HEK293 (cell line): ENCODE data around the gene ATP8A2.
A peak's percentile ranks its signal among the peaks of the same experiment; 100 is the strongest.

Source experiments
- CTCF ChIA-PET: fragments of 350-600 bp; formaldehyde crosslinking; extraction: SDS; loops from one replicate; lab custom pipeline; 2021; ENCODE audit warnings: antibody characterized with exemption; lab: Yijun Ruan, JAX
- POLR2A ChIA-PET: fragments of 300-600 bp; formaldehyde crosslinking; extraction: SDS; loops from one replicate; lab custom pipeline; 2020; ENCODE audit warnings: antibody characterized with exemption, inconsistent platforms; lab: Yijun Ruan, JAX
- H3K27ac ChIP-seq: fragments of 200-500 bp; sonication (Bioruptor generic); 2 replicates; pipeline ENCODE4 v1.5.1; 2014; ENCODE audit warnings: low read depth, low read length, control low read depth, inconsistent platforms; ENCODE audit errors: extremely low read depth
- H3K36me3 ChIP-seq, 2 experiments: fragments of 200-500 bp in 1 of 2; sonication (Bioruptor generic) in 1 of 2; 1 replicate in 1 of 2; 2 replicates in 1 of 2; pipeline ENCODE4 v1.5.1; 2014 to 2017; ENCODE audit warnings: inconsistent platforms in 2 of 2, low read length in 2 of 2; ENCODE audit not compliant: control insufficient read depth in 2 of 2, insufficient read depth in 1 of 2
- H3K4me1 ChIP-seq: fragments of 200-500 bp; sonication (Bioruptor generic); 2 replicates; pipeline ENCODE4 v1.5.1; 2014; ENCODE audit warnings: mild to moderate bottlenecking, low read length, inconsistent platforms; ENCODE audit not compliant: control insufficient read depth, insufficient read depth
- H3K4me3 ChIP-seq: 2 replicates; pipeline ENCODE4 v1.5.1; 2011; ENCODE audit warnings: low read depth, mild to moderate bottlenecking, control low read depth, low read length, moderate library complexity
- H3K9me3 ChIP-seq: fragments of 200-500 bp; sonication (Bioruptor generic); 2 replicates; pipeline ENCODE4 v1.5.1; 2014; ENCODE audit warnings: low read depth, low read length, inconsistent platforms; ENCODE audit not compliant: control insufficient read depth, insufficient read depth
- HOXD13 ChIP-seq: sonication (generic); formaldehyde crosslinking; IDR thresholded peaks from 2 replicates; pipeline ENCODE4 v1.8.0; 2022; ENCODE audit warnings: missing genetic modification reagents, borderline replicate concordance
- PRDM2 ChIP-seq: fragments of 450-650 bp; formaldehyde crosslinking; IDR thresholded peaks from 2 replicates; pipeline ENCODE4 v1.5.1; 2016; ENCODE audit warnings: missing biosample characterization, missing genetic modification characterization, borderline replicate concordance
- TCF7L2 ChIP-seq: IDR thresholded peaks from 2 replicates; pipeline ENCODE4 v1.6.1; 2011; ENCODE audit warnings: low read depth, mild to moderate bottlenecking, inconsistent platforms, low read length, moderate library complexity, borderline replicate concordance
- TRIM28 ChIP-seq: IDR thresholded peaks from 2 replicates; pipeline ENCODE4 v1.6.1; 2011; ENCODE audit warnings: low read length, control low read depth, borderline replicate concordance
- ZIC2 ChIP-seq: fragments of 450-650 bp; formaldehyde crosslinking; IDR thresholded peaks from 2 replicates; pipeline ENCODE4 v1.5.1; 2016; ENCODE audit warnings: missing biosample characterization, missing genetic modification characterization
- ZNF112 ChIP-seq: fragments of 450-650 bp; formaldehyde crosslinking; IDR thresholded peaks from 2 replicates; pipeline ENCODE4 v1.5.0; 2017; ENCODE audit warnings: missing biosample characterization, missing genetic modification characterization
- ZNF121 ChIP-seq: fragments of 450-650 bp; formaldehyde crosslinking; IDR thresholded peaks from 2 replicates; pipeline ENCODE4 v1.5.1; 2016; ENCODE audit warnings: missing biosample characterization, missing genetic modification characterization
- ZNF174 ChIP-seq: fragments of 450-650 bp; formaldehyde crosslinking; IDR thresholded peaks from 2 replicates; pipeline ENCODE4 v1.5.0; 2017; ENCODE audit warnings: missing biosample characterization, mild to moderate bottlenecking, missing genetic modification characterization
- ZNF223 ChIP-seq: fragments of 450-650 bp; formaldehyde crosslinking; IDR thresholded peaks from 2 replicates; pipeline ENCODE4 v1.5.1; 2016; ENCODE audit warnings: missing biosample characterization, missing genetic modification characterization
- ZNF23 ChIP-seq: fragments of 450-650 bp; formaldehyde crosslinking; IDR thresholded peaks from 2 replicates; pipeline ENCODE4 v1.5.1; 2016; ENCODE audit warnings: missing biosample characterization, missing genetic modification characterization, borderline replicate concordance
- ZNF335 ChIP-seq: fragments of 450-650 bp; formaldehyde crosslinking; conservative IDR thresholded peaks from 2 replicates; pipeline ENCODE4 v1.5.1; 2016; ENCODE audit warnings: missing biosample characterization, missing genetic modification characterization
- ZNF473 ChIP-seq: fragments of 450-650 bp; formaldehyde crosslinking; IDR thresholded peaks from 2 replicates; pipeline ENCODE4 v1.5.1; 2017; ENCODE audit warnings: missing biosample characterization, missing genetic modification characterization
- ZNF48 ChIP-seq: fragments of 450-650 bp; formaldehyde crosslinking; IDR thresholded peaks from 2 replicates; pipeline ENCODE4 v1.5.1; 2016; ENCODE audit warnings: missing biosample characterization, missing genetic modification characterization
- ZNF549 ChIP-seq: fragments of 450-650 bp; IDR thresholded peaks from 2 replicates; pipeline ENCODE4 v1.5.1; 2018; ENCODE audit warnings: missing biosample characterization, missing genetic modification characterization, mild to moderate bottlenecking, inconsistent platforms, moderate library complexity
- ZNF624 ChIP-seq: fragments of 450-650 bp; formaldehyde crosslinking; IDR thresholded peaks from 2 replicates; pipeline ENCODE4 v1.5.1; 2017; ENCODE audit warnings: missing biosample characterization, missing genetic modification characterization
- ZNF677 ChIP-seq: fragments of 450-650 bp; IDR thresholded peaks from 2 replicates; pipeline ENCODE4 v1.5.0; 2018; ENCODE audit warnings: missing biosample characterization, mild to moderate bottlenecking, missing genetic modification characterization, moderate library complexity
- ZNF791 ChIP-seq: fragments of 450-650 bp; formaldehyde crosslinking; IDR thresholded peaks from 2 replicates; pipeline ENCODE4 v1.5.1; 2016; ENCODE audit warnings: missing biosample characterization, missing genetic modification characterization
- ZNF830 ChIP-seq: fragments of 450-650 bp; IDR thresholded peaks from 2 replicates; pipeline ENCODE4 v1.5.0; 2018; ENCODE audit warnings: missing biosample characterization, missing genetic modification characterization, low read depth, mild to moderate bottlenecking, moderate library complexity
- ZSCAN23 ChIP-seq: fragments of 450-650 bp; formaldehyde crosslinking; IDR thresholded peaks from 2 replicates; pipeline ENCODE4 v1.5.1; 2016; ENCODE audit warnings: missing biosample characterization, missing genetic modification characterization
- TF ChIP-seq, protein P1 (sequence below): sonication (generic); formaldehyde crosslinking; IDR thresholded peaks from 2 replicates; pipeline ENCODE4 v1.8.1; 2022; ENCODE audit warnings: mild to moderate bottlenecking, moderate library complexity, missing genetic modification reagents
- TF ChIP-seq, protein P2 (sequence below): fragments of 450-650 bp; formaldehyde crosslinking; IDR thresholded peaks from 2 replicates; pipeline ENCODE4 v1.5.1; 2017; ENCODE audit warnings: missing biosample characterization, mild to moderate bottlenecking, missing genetic modification characterization, moderate library complexity
- TF ChIP-seq, protein P3 (sequence below): fragments of 450-650 bp; formaldehyde crosslinking; IDR thresholded peaks from 2 replicates; pipeline ENCODE4 v1.5.1; 2016; ENCODE audit warnings: missing biosample characterization, missing genetic modification characterization
- TF ChIP-seq, protein P4 (sequence below): fragments of 450-650 bp; formaldehyde crosslinking; IDR thresholded peaks from 2 replicates; pipeline ENCODE4 v1.5.0; 2017; ENCODE audit warnings: missing biosample characterization, missing genetic modification characterization, borderline replicate concordance

ATP8A2 gene

DNA sequence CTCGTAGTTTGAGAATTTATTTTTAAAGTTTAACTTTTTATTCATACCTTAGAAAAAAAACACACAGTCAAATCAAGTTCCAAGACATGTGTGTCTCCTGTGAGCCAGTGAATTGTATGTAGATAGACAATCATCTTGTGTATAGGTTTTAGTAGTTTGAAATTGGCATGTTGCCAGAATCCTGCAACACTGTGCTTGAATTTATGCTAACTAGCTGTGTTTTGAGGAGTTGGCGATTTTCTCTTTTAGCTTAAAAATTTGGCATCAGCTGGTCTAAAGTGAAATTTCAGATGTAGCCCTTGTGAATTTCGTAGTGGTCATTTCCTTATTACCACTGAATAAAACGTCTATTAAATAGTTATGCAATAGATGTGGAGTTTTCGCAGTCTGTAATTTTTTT is 213.2 kb downstream of the ATP8A2 start (continued):
- TF ChIP-seq ZNF174 (tag by site-specific recombination) (no peak), HOXD13 (CRISPR knock-in tag) (no peak), ZSCAN23 (no peak), ZNF791 (tag by site-specific recombination) (no peak), ZNF121 (tag by site-specific recombination) (no peak), ZNF112 (0 out of 2 replicates have a peak, but pooled peaks have one; percentile 14), ZNF830 (tag by site-specific recombination) (peak; percentile 42; the same call in 1 of the 2 replicates), ZNF223 (tag by site-specific recombination) (no peak), ZNF677 (tag by site-specific recombination) (0 out of 2 replicates have a peak, but pooled peaks have one; percentile 39), ZNF473 (tag by site-specific recombination) (no peak), PRDM2 (tag by site-specific recombination) (no peak), ZNF335 (tag by site-specific recombination) (no peak), ZNF23 (tag by site-specific recombination) (no peak)
- TF ChIP-seq, protein P1, sequence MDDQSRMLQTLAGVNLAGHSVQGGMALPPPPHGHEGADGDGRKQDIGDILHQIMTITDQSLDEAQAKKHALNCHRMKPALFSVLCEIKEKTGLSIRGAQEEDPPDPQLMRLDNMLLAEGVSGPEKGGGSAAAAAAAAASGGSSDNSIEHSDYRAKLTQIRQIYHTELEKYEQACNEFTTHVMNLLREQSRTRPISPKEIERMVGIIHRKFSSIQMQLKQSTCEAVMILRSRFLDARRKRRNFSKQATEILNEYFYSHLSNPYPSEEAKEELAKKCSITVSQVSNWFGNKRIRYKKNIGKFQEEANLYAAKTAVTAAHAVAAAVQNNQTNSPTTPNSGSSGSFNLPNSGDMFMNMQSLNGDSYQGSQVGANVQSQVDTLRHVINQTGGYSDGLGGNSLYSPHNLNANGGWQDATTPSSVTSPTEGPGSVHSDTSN (CRISPR knock-in tag) = no peak
- TF ChIP-seq, protein P2, sequence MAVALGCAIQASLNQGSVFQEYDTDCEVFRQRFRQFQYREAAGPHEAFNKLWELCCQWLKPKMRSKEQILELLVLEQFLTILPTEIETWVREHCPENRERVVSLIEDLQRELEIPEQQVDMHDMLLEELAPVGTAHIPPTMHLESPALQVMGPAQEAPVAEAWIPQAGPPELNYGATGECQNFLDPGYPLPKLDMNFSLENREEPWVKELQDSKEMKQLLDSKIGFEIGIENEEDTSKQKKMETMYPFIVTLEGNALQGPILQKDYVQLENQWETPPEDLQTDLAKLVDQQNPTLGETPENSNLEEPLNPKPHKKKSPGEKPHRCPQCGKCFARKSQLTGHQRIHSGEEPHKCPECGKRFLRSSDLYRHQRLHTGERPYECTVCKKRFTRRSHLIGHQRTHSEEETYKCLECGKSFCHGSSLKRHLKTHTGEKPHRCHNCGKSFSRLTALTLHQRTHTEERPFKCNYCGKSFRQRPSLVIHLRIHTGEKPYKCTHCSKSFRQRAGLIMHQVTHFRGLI = no peak
- TF ChIP-seq, protein P3, sequence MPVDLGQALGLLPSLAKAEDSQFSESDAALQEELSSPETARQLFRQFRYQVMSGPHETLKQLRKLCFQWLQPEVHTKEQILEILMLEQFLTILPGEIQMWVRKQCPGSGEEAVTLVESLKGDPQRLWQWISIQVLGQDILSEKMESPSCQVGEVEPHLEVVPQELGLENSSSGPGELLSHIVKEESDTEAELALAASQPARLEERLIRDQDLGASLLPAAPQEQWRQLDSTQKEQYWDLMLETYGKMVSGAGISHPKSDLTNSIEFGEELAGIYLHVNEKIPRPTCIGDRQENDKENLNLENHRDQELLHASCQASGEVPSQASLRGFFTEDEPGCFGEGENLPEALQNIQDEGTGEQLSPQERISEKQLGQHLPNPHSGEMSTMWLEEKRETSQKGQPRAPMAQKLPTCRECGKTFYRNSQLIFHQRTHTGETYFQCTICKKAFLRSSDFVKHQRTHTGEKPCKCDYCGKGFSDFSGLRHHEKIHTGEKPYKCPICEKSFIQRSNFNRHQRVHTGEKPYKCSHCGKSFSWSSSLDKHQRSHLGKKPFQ = no peak
- TF ChIP-seq, all 188 proteins: peak for 9

- no peak overlapping the region for H3K4me3 ChIP-seq
- peaks cover 12% of the 10 kb centered on the region for H3K4me1 ChIP-seq
- no peak overlapping the region for H3K27ac ChIP-seq
- no peaks in the 10 kb centered on the region for H3K9me3 ChIP-seq
- TF ChIP-seq HOXD13 (CRISPR knock-in tag) (no peak), ZNF549 (no peak), TCF7L2 (no peak), ZIC2 (tag by site-specific recombination) (no peak), ZNF48 (tag by site-specific recombination) (no peak), TRIM28 (no peak), ZNF624 (tag by site-specific recombination) (no peak)
- TF ChIP-seq, protein P4, sequence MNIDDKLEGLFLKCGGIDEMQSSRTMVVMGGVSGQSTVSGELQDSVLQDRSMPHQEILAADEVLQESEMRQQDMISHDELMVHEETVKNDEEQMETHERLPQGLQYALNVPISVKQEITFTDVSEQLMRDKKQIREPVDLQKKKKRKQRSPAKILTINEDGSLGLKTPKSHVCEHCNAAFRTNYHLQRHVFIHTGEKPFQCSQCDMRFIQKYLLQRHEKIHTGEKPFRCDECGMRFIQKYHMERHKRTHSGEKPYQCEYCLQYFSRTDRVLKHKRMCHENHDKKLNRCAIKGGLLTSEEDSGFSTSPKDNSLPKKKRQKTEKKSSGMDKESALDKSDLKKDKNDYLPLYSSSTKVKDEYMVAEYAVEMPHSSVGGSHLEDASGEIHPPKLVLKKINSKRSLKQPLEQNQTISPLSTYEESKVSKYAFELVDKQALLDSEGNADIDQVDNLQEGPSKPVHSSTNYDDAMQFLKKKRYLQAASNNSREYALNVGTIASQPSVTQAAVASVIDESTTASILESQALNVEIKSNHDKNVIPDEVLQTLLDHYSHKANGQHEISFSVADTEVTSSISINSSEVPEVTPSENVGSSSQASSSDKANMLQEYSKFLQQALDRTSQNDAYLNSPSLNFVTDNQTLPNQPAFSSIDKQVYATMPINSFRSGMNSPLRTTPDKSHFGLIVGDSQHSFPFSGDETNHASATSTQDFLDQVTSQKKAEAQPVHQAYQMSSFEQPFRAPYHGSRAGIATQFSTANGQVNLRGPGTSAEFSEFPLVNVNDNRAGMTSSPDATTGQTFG (tag by site-specific recombination) = no peak
- ChIA-PET CTCF (no interaction called here), POLR2A (interaction anchor here (0.6 kb wide), 1 partner anchor 573 kb away, joined by 4 read pairs; no protein-coding TSS in a partner anchor)
- no peaks in the 10 kb centered on the region for H3K36me3 ChIP-seq
Measured at GRCh38 chr13:25587326-25587980, 215.7 kb downstream of the ATP8A2 start.
